GM18858 (cell line): ENCODE data around the gene CAMK2D.
A peak's percentile ranks its signal among the peaks of the same experiment; 100 is the strongest.
"Not testable (repeated sequence)": the region's sequence is repeated elsewhere in the genome, so short reads cannot be mapped to it uniquely, and the experiment has no call there.

Experiments used
- ATAC-seq: cut with Tn5 transposase; IDR thresholded peaks from one replicate; pipeline ENCODE4 v1.9.1; 2021; ENCODE audit not compliant: unreplicated experiment

The CAMK2D gene

DNA sequence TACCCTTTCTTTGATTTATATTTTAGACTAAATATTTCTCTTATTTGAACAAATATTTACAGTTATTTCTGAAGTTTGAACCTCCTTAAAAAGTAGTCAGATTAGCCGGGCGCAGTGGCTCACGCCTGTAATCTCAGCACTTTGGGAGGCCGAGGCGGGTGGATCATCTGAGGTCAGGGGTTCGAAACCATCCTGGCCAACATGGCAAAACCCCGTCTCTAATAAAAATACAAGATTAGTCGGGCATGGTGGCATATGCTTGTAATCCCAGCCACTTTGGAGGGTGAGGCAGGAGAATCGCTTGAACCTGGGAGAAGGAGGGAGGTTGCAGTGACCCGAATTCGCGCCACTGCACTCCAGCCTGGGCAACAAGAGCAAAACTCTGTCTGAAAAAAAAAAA is 2.4 kb upstream of the CAMK2D start:
- ATAC-seq = not testable (repeated sequence)

DNA sequence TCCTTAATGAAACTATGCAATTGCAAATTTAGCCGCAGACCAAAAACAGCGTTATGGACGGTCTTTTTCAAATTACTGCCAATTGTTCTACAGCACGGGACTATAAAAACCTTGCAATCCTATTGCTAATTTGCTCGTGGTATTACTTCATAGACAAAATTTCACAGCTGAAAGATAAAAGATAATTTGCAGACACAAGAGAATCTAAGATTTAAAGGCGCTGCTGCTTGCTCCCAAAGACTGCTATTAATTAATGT is 1.4 kb upstream of the CAMK2D start:
- no peak for ATAC-seq

DNA sequence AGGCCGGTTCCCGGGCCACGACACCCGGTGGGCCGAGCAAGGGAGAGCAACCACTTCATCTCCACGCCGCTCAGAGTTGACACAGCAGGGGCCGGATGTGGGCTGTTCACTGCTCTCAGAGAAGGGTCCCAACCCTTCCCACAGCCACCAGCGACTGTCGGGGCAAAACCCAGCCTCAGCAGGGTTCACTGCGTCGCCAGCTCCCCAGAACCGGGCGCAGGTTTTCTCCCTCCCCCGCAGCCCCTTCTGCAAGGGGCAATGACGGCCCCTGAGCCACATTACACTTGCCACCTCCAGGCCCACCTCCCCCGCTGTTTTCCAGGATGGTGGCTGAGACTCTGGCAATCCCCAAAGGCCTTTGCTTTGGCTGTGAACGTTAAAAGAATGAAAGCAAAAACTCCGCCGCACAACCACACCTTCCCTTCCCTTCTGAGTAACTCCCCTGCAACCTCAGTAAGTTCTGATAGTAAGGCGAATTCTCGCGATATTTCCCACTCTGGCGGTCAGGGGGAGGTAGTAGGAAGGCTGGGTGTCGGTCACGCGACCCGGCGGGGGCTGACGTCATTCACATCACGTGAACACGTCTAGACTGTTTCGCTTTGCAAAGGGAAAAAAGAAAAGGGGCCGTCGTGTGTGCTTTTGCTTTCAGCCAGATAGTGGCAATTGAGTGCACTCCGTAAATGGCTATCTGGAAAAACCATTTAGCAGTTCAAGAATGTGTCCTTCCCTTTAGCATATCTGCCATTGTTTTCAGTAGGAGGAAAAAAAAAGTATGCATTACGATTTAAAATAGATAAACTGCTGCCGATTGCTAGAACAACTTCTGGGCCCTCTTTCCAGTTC is 869 bp upstream of the CAMK2D start:
- peak; percentile 57 for ATAC-seq

DNA sequence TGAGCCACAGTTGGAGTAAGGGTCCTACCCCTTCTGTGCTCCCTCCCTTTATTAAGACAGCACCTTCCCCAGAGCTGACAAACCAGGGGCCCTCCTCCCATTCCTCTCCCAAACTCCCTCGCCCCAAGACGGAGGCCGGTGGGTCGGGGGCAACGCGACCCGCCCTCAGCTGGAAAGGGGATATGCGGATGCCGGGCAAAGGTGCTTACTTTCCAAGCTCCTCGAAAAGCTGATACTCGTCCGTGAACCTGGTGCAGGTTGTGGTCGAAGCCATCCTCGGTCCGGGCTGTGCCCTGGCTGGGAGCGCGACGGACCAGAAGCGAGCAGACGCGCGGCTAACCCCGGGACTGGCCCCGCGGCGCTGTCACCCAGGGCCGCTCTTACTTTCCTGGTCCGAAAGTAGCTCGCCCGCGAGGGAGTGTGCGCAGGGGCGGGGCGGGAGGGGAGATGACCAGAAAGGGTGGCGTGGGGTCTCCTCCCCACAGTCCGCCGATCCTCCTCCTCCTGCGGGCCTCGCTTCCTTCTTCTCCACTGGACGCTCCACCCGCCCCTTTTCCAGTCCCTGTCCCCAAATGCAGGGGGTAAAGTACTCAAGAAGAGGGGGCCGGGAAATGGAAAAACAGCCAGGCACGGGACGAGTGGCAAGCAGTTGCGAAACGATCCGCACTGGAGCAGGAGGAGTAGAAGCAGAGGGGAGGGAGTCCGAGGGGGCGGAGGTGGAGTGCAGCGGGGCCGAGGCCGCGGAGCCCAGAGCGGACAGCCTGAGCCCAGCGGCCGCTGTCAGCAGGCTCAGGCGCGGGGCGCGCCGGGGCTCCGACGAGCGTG is 531 bp downstream of the CAMK2D start:
- peak; percentile 13 for ATAC-seq

DNA sequence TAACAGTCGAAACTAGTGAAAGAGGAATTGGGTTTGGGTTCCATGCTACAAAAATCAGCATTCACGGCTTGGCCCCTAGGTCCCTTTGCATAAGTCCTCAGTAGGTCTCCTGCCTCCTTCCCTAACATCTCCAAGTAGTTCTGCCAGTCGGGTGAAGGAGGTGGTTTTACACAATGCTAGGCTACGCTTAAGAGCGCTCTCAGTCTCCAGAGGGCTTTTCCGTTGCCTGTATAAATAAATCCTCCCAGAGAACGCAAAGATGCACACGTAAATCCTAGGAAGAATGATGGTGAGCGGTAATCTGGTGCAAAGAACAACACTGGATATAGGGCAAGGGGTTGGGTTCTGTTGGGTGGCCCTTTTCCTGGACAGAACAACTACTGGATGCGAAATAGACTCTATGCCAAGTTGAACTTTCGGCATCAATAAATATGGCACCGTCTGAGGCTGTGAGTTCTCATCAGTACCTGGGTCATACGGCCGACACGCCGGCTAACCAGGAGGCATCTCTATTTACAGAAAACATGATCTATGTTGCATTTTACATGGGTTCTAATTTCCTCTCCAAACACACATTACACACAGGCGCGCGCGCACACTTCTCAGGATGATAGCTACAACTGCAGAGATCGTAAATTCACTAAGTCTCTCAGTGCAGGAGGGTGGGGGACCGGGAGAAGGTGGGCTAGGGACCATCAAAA is 1.3 kb downstream of the CAMK2D start:
- no peak for ATAC-seq

DNA sequence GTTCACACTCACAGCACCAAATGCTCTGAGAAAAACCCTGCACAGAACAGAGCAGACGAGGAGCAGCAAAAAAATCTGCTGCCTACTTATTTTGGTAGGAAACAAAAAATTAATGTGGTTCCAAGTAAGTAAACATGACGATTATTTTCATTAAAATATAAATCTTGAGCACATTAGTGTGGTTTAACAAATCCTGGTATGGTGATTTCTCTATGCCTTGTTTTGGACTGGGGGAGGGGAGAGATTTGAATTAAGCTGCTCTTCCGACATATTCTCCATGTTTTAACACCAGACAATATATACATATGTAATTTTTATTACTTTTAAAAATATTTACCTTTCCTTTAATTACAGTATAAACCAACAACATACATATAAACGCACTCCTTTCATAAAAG is 1.8 kb downstream of the CAMK2D start:
- ATAC-seq = no peak

DNA sequence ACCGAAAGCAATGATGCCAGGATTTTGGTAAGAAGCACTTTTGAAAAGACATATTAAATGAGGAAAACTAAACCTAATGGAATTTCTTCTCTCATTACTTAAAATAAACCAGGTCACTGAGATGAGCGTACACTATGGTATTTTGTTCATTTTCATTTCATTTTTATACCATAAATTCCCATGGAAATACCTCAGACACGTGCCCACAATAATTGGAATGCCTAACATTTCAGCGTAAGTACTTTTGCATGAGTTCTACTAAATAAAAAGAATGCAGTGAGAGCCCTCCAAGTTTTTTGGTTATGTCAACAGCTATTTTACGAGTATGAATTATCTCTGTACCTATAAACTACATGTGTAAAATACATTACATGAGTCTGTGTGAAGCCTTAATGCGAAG is 3.2 kb downstream of the CAMK2D start:
- ATAC-seq = no peak

DNA sequence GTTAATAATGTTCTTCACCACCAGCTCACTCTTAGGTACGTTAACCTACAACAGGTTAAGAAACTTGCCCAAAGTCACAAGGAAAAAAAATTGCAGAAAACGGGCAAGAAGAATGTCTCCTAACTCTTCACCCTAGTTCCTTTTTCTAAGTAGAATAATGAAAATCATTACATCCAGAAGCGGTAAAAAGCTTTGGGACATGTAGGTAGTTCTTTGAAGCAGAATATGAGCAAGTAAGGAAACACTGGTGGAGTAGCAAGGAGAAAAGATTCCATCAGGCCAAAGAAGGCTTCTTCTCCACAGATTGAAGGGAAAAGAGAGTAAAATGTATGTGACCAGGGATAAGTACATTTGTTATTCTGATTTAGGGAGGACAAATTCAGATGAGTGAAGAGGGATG is 4.1 kb downstream of the CAMK2D start:
- ATAC-seq = no peak

DNA sequence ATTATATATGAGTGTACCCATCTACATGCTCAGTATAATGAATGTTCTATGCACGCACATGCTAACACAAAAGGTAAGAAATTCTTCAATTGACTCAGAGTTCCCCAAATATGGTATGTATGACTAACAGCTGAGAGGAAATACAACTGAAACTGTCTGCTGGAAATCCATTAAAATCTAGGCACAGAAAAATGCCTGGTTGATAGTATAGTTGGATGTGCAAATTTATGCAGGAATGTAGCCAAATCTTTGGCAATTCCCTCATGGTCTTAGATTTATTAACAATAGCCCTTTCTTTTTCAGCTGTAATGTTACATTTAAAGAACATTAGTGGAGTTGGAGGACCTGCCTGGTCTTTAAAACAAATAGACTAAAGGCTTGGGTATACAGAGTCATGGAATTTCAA is 5.5 kb downstream of the CAMK2D start:
- ATAC-seq = peak; percentile 93

DNA sequence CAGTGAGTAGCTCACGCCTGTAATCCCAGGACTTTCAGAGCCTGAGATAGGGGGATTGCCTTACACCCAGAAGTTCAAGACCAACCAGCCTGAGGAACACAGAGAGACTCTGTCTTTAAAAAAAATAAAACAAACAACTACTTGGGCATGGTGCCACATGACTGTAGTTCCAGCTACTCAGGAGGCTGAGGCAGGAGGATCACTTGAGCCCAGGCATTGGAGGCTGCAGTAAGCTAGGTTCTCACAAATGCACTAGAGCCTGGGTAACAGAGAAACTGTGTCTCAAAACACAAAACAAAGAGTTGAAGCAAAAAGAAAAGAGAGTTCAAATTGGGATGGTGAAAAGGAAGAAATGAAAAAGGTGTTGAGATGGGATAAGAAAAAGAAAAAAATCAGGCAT is 10.8 kb downstream of the CAMK2D start:
- ATAC-seq = no peak

DNA sequence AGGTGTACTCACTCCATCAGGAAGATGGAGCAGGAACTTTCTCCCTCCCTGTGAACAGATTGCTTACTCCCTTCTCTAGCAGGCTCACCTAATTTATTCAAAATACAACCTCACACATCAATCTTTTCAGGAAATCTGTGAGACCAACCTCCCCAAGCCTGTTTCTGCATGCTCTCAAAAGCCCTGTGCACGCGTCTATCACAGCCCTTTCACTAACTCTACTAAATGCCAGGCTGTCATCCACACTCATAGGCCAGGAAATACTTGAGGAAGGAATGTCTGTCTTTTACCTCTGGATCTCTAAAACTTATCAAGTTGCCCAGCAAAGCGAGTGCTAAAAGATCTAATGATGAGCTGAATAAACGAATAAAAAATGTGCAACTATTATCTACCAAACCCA is 11.2 kb downstream of the CAMK2D start:
- no peak for ATAC-seq

DNA sequence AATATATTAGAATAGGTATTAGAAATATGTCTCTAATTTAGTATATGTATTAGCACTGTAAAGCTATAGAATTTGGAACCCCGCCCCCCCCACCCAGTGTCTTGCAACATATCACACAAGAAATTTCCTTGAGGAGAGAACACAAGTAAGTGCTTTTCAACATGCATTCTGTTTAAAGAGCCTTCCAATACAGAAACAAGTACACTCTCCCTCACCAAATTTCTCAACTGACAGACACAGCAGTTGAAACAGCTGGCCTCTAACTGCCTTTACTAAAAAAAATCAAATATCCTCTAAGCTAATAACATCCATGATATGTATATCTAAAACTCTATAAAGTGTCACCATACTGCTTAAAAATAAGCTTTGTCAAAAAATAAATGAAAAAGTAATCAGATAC is 12.4 kb downstream of the CAMK2D start:
- ATAC-seq = no peak

DNA sequence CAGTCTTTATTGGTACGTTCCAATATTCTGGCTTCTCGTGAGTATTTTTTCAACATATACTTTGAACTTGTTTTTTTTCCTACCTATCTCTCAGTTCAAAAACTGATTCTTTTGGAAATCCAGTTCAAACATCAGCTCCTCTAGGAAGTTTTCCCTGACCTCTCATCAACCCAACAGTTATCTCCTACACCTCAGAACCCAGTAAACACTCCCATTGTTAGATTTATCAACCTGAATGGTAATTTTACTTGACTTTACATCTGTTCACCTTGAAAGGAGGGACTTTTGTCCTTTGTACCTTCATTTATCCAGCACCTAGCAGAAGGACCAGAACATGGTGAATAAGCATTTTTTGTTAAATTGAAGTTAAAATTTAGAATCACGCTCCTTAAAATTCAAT is 13.6 kb downstream of the CAMK2D start:
- ATAC-seq = no peak

DNA sequence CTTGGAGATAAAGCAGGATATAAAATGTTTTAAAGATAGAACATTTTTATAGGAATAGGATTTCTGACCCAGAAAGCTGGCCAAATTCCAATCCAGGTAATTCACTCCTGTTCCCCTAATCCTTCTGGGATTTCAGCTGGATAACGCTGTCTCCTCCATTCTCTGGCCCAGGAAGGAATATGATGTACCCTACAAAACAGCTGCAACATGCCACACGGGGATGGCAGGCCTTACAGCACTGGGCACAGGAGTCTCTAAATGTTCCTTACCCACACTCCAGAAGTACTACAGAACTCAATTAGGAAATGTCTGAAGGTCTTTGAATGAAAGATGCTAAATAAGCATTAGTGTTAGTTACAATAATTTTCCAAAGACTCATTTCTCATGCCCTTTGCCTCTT is 15.8 kb downstream of the CAMK2D start:
- ATAC-seq = no peak

DNA sequence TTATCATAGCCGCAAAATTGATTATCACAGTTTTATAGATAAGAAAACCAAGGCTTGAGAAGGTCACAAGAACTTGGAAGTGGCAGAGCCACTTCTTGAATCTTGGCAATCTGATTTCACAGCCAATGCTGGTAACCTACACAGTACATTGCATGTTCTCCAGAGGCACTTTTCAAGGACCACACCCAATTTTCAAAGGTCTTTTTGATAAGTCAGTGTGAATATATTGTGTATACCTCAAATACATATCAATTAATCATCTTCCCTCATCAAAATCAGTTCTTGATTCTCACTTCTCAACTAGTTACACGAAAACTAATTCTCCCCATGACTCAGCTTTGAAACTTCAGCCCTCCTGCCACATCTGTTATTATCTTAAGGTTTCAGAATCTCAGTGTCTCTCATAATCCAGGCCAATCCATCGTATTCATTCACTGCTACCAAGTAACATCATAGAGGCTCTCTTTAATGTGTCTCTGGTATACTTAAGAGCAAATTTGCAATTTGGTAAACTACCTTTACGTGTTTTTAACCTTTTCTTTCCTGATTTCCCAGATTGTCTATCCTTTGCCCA is 16.8 kb downstream of the CAMK2D start:
- ATAC-seq = no peak

DNA sequence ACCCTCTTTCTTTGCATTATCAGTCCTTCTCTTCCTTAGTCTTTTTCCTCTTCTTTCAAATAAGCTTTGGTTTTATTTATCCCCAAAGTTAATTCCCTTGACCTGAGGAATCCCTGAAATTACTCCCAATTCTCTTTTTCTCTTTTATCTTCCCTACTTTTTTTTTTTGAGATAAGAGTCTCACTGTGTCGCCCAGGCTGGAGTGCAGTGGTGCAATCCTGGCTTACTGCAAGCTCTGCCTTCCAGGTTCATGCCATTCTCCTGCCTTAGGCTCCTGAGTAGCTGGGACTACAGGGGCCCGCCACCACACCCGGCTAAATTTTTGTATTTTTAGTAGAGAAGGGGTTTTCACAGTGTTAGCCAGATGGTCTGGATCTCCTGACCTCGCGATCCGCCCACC is 17.8 kb downstream of the CAMK2D start:
- ATAC-seq = no peak

DNA sequence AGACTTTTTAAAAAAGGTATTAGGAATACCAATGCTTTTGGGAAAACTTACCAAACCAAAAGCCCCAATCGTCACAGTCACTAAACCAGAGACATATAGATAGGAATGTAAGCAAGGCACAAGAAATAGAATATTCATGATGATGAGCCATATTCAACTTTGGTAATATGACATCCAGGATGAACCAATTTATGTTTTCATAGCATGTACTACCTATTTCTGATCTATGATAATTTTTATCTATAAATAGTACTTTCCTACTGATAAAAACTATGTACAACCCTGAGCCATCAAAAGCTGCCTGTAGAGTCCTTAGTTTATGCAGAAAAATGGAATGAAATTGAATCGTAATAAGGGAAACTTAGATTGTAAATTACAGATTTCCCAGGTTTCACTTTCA is 18.9 kb downstream of the CAMK2D start:
- ATAC-seq = no peak

DNA sequence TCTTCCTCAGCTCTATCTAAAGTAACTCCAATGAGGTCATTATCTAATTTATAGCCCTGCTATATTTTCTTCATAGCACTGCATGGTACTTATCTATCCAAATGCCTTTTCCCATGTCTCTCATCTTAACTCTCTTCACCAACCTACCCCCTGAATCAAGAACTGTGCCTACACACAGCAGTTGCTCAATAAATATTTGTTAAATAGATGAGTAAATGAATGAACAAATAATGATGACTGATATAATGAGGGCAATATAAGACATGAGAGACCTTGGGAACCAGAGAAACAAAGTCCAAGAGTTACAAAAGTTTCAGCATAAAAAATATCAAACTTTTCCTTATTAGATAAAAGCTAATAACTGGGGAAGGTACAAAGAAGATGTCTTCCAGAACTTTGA is 19.6 kb downstream of the CAMK2D start:
- no peak for ATAC-seq

DNA sequence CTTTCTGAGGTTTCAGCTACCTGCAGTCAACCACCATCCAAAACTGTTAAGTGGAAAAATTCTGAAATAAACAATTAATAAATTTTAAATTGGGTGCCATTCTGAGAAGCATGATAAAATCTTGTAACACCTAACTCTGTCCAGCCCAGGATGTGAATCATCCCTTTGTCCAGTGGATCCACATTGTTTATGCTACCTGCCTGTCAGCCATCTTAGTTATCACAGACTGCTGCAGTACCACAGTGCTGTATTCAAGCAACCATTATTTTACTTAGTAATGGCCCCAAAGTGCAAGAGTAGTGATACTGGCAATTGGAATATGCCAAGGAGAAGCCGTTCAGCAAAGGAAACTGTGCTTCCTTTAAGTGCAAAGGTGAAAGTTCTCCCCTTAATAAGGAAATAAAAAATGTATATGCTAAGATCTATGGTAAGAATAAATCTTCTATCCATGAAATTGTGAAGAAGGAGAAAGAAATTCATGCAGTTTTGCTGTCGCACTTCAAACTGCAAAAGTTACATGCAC is 20.6 kb downstream of the CAMK2D start:
- no peak for ATAC-seq

DNA sequence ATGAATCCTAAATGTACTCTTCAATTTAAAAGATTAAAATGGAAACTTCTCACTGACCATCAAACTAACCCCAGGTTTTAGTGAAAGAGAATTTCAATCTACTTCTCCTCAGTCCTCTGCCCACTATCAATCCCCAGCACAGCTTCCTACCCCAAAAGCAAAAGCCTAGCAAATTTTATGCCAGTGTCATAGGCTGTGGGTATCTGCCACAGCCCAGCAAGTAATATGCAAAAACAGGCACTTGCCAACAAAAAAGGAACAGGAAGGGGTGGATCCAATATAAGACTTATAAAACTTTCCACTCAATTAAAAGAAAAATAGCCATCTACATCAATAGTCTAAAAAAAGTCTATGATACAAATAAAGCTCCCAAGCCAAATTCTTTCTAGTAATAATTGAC is 22.3 kb downstream of the CAMK2D start:
- no peak for ATAC-seq

DNA sequence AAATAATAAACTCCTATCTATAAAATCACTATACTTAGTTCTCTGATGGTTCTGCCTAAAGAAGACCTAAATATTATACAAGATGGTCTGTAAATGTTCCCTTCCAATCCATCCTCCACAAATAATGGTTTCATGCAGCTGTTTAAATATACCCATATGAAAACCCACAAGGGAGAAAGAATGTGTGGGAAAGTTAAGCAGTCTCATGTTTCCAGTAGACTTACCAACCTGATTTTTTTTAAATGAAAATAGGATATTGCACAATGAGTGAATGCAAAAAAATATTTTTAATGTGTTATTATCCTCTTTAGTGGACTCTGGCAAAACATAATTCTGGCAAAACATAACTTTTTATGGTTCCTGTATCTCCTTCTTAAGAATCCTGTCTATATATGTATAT is 23.3 kb downstream of the CAMK2D start:
- no peak for ATAC-seq
